Neuron (in vitro differentiated cells): ENCODE measurements around the gene PDGFA.

Source experiments
- H2AFZ ChIP-seq: one replicate; pipeline ENCODE4 v1.6.1; 2013; ENCODE audit warnings: low read depth, mild to moderate bottlenecking, inconsistent platforms, low read length, moderate library complexity
- H3K27me3 ChIP-seq: one replicate; pipeline ENCODE4 v1.6.1; 2013; ENCODE audit warnings: low read length; ENCODE audit not compliant: insufficient read depth
- H3K36me3 ChIP-seq: one replicate; pipeline ENCODE4 v1.6.1; 2013; ENCODE audit warnings: low read length; ENCODE audit not compliant: insufficient read depth
- H3K4me1 ChIP-seq: one replicate; pipeline ENCODE4 v1.6.1; 2013; ENCODE audit warnings: low read length; ENCODE audit not compliant: insufficient read depth
- H3K4me3 ChIP-seq: 2 replicates; pipeline ENCODE4 v1.5.1; 2013; ENCODE audit warnings: mild to moderate bottlenecking, low read length, moderate library complexity
- H3K9me3 ChIP-seq: one replicate; pipeline ENCODE4 v1.6.1; 2013; ENCODE audit warnings: low read length

The PDGFA gene

DNA sequence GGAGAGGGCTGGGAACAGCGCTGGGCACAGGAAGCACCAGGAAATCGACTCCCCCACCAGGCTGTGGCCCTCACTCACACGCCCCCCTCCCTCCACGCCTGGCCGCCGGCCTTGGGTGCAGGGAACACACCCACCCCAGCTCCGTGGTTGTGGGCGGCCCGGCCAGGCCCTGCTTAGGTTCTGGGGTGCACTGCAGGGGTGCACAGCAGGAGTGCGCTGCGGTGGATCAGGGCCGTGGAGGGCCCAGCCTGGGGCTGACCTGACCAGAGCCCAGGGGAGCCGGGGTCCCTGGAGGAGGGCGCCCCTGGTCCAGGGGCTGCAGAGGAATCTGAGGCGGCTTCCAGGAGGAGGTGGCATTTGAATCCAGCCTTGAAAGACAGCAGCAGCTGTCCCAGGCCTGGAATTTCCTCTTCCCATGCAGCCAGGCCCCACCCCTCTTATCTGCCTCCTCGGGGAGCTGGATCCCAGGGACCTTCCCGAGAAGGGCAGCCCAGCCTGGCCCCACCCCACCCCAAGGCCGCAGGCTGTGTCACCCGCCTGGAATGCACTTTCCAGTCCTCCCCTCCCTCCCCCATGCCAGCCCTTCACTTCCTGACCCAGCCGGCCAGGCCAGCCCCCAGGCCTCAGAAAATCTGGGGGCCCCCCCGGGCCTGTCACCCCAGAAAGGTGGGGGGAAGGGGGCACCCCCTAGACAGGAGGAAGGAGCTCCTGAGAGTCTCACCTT, 18.4 kb upstream of the PDGFA start:
- peaks cover 11% of the 10 kb centered on the region for H3K27me3 ChIP-seq
- H3K36me3 ChIP-seq = no peaks in the 10 kb centered on the region
- H3K4me1 ChIP-seq = peaks cover 5% of the 10 kb centered on the region
- H2AFZ ChIP-seq = no peak overlapping the region
- H3K9me3 ChIP-seq = peaks cover 1% of the 10 kb centered on the region
- H3K4me3 ChIP-seq = no peak overlapping the region

DNA sequence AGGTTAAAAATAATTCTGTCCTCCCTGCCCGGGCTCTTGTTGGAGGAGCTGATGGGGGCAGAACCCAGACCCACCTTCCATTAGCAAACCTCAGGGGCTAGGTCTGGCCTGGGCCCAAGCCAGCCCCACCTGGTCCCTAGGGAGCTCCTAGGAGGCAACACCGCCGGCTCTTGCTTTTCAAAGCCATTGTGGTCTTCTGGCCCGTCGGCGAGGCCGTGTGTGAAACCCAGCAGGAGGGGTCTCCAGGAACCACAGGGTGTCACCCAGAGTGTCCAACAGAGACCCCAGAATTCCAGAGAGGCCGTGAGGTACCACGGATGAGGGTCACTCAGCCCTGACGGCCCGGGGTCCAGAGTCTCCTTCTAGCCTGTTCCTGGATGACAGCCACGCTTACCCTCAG, 16.6 kb upstream of the PDGFA start:
- no peaks in the 10 kb centered on the region for H3K4me1 ChIP-seq
- no peak overlapping the region for H3K4me3 ChIP-seq
- H3K27me3 ChIP-seq = peaks cover 9% of the 10 kb centered on the region
- H3K36me3 ChIP-seq = no peaks in the 10 kb centered on the region
- peaks cover 1% of the 10 kb centered on the region for H3K9me3 ChIP-seq
- no peak overlapping the region for H2AFZ ChIP-seq

DNA sequence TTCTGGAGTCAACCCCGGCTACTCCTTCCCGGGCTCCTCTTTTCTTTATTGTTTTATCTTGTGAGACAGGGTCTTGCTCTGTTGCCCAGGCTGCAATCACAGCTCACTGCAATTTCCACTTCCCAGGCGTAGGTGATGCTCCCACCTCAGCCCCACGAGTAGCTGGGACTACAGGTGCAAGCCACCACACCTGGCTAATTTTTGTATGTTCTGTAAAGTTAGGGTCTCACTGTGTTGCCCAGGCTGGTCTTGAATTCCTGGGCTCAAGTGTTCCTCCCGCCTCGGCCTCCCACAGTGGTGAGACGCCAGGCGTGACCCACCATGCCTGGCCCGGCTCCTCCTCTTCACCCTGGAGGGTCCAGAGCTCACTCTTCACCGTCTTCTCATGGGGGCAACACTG, 15.3 kb upstream of the PDGFA start:
- peaks cover 1% of the 10 kb centered on the region for H3K9me3 ChIP-seq
- no peaks in the 10 kb centered on the region for H3K36me3 ChIP-seq
- H3K4me3 ChIP-seq = no peak overlapping the region
- peaks cover 11% of the 10 kb centered on the region for H3K27me3 ChIP-seq
- no peaks in the 10 kb centered on the region for H3K4me1 ChIP-seq
- H2AFZ ChIP-seq = no peak overlapping the region

DNA sequence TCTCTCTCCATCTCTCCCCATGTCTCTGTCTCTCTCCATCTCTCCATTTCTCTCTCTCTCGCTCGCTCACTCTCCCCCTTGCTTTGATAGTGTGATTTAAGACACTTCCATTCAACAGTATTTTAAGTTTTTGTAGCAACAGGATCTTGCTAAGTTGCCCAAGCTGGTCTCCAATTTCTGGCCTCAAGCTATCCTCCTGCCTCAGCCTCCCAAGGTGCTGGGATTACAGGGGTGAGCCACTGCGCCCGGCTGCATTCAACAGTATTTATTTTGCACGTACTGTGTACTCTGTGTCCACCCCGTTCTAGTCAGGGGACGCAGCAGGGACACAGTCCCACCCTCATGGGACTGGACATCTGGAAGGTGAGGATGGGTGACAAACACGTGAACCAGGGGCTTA, 14.4 kb upstream of the PDGFA start:
- no peak overlapping the region for H2AFZ ChIP-seq
- no peaks in the 10 kb centered on the region for H3K4me1 ChIP-seq
- H3K9me3 ChIP-seq = peaks cover 1% of the 10 kb centered on the region
- H3K27me3 ChIP-seq = peaks cover 11% of the 10 kb centered on the region
- H3K36me3 ChIP-seq = no peaks in the 10 kb centered on the region
- no peak overlapping the region for H3K4me3 ChIP-seq

DNA sequence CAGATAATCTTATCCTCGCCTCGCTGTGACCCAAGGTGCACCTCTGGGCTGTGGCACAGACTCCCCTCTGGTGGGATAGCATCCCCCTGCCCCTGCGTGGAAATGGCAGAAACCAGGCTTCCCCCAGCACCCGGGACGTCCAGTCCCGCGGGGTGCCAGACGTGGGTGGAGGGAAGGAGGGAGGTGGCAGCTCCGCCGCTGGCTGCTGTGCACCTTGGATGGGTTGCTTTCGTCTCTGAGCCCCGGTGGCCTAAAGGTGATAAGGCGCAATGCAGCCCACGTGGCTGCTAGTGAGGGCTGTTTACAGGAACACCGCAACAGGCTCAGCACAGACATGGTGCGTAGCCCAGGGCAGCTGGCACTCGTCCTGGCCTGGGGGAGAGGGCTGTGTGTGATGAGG, 13.6 kb upstream of the PDGFA start:
- peaks cover 11% of the 10 kb centered on the region for H3K27me3 ChIP-seq
- H3K4me3 ChIP-seq = no peak overlapping the region
- peaks cover 1% of the 10 kb centered on the region for H3K9me3 ChIP-seq
- no peaks in the 10 kb centered on the region for H3K36me3 ChIP-seq
- H2AFZ ChIP-seq = no peak overlapping the region
- H3K4me1 ChIP-seq = no peaks in the 10 kb centered on the region

DNA sequence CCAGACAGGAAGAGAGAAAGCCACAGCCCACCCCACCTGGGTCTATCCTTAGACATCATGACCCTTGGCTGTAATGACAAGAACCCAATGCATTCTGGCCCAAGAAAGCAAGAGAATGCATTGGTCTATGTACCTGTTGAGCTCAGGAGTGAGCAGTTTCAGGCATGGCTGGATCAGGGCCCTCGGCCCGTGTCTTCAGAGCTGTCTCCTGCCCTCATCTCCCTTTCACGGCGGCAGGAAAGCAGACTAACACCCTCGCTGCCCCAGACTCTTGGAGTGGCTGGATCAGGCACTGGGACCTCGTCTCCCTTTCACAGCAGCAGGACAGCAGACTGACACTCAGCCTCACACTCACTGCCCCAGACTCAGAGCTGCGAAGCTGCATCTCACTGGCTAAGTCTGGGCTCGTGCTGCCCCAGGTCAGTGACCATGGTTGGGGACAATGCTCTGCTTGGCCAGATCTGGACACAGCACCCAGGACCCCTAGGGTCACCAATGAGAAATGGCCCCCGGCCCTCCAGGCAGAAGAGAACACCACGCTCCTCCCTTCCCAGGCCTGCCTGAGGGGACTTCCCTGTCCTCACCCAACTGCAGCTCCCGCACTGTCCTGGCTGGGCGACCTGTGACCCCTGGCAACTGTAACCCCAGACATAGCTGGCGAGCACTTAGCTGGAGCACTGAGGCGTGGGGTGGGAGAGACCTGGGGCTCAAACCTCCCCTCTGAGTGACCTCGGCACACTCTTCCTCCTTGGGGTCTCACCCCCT, 12.9 kb upstream of the PDGFA start:
- Histone ChIP-seq H3K27me3 (peaks cover 11% of the 10 kb centered on the region), H2AFZ (no peak overlapping the region), H3K4me1 (no peaks in the 10 kb centered on the region), H3K9me3 (peaks cover 4% of the 10 kb centered on the region), H3K4me3 (no peak overlapping the region), H3K36me3 (no peaks in the 10 kb centered on the region)

DNA sequence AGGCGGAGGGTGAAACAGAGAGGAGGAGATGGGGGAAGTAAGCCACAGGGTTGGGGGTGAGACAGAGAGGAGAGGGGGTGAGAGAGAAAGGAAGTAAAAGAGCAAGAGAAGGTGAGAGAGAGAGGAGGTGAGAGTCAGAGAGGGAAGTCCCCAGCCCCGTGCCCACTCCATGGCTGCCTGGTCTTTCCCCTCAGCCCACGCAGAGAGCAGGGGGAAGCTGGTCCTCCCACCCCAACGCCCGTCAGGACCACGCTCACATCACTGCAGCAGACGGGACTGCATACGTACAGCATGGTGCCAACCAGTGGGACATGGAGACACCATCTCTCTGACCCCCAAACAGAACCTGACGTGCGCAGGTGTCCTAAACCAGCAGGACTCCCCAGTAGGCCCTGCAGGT, 12.1 kb upstream of the PDGFA start:
- peaks cover 4% of the 10 kb centered on the region for H3K9me3 ChIP-seq
- H3K4me1 ChIP-seq = no peaks in the 10 kb centered on the region
- no peaks in the 10 kb centered on the region for H3K36me3 ChIP-seq
- no peak overlapping the region for H2AFZ ChIP-seq
- no peak overlapping the region for H3K4me3 ChIP-seq
- H3K27me3 ChIP-seq = peaks cover 11% of the 10 kb centered on the region

DNA sequence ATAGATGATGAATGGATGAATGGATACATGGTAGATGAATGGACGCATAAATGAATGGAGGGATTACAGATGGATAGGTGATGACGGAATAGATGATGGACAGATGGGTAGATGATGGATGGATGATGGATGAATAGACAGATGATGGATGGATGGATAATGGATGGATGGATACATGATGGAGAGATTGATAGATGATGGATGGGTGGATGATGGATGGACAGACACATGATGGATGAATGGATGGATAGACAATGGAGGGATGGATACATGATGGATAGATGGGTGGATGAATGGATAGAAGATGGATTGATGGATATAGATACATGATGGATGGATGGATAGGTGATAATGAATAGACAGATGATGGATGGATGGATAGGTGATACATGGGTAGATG, 8.8 kb upstream of the PDGFA start:
- Histone ChIP-seq H3K4me3 (no peak overlapping the region), H2AFZ (no peak overlapping the region), H3K9me3 (peaks cover 2% of the 10 kb centered on the region), H3K27me3 (peaks cover 39% of the 10 kb centered on the region), H3K4me1 (no peaks in the 10 kb centered on the region), H3K36me3 (no peaks in the 10 kb centered on the region)

DNA sequence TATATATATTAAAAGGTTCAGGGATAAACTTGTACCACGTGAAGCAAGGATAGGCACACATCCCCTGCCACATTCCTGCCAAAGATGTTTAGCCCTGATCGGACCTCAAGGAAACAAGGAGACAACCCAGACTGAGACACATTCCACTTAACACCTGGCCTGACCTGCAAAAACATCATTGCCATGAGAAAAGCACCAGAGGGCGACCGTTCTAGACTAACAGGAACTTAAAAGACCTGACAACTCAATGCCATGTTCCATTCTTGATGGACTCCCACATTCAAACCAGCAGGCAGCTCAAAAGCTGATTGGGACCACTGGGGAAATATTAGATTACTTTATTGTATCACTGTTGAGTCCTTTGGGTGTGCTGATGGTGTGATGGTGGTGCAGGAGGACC, 8.1 kb upstream of the PDGFA start:
- H3K4me3 ChIP-seq = no peak overlapping the region
- H3K36me3 ChIP-seq = no peaks in the 10 kb centered on the region
- H3K4me1 ChIP-seq = no peaks in the 10 kb centered on the region
- peaks cover 2% of the 10 kb centered on the region for H3K9me3 ChIP-seq
- H3K27me3 ChIP-seq = peaks cover 42% of the 10 kb centered on the region
- H2AFZ ChIP-seq = no peak overlapping the region

DNA sequence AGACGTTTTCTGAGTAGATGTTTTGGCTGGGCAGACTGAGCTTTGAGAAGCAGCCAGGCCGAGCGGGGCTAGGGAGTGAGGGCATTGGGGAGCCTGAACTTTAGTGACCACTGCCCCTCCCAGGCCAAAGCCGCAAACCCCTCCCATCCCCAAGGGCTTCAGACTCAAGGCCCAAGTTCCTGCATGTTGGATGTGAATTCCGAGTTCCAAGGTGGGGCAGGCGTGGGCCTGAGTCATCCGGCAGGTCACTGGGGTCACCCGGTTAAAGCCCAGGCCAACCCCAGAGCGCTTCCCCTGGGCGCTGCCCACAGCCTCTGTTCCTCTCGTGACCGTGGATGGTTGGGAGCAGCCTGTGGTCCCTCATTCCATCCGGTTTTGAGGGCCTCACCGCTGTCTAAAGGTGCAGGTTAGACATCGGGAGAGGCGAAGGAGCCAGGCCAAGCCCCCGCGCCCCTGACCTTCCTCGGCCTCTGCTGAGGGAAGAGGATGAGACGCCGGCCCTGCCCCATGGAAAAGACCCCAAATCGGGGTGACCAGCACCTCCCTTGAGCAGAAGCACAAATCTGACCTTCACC, 6.9 kb upstream of the PDGFA start:
- peaks cover 50% of the 10 kb centered on the region for H3K27me3 ChIP-seq
- H3K4me1 ChIP-seq = peaks cover 7% of the 10 kb centered on the region
- H3K9me3 ChIP-seq = peaks cover 2% of the 10 kb centered on the region
- H2AFZ ChIP-seq = no peak overlapping the region
- no peak overlapping the region for H3K4me3 ChIP-seq
- H3K36me3 ChIP-seq = no peaks in the 10 kb centered on the region

DNA sequence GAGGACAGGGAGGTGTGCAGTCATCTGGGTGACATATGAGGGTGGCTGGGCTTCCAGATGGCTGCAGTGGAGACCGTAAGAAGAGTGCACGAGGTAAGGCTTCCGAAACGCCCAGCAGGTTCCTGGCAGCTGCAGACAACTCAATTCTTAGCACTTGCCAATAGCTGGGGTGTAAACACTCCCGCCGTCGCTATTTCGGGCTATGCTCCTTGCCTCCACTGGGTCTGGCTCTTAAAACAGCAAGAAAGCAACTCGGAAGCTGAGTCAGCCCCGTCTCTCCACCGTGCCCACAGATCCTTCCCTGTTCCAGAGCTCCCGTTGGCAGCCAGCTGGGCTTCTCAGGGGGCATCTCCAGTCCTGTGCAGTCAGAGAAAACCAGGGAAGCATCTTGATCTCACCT, 6.1 kb upstream of the PDGFA start:
- H3K4me3 ChIP-seq = no peak overlapping the region
- H3K27me3 ChIP-seq = peaks cover 55% of the 10 kb centered on the region
- H3K4me1 ChIP-seq = peaks cover 11% of the 10 kb centered on the region
- H2AFZ ChIP-seq = no peak overlapping the region
- H3K36me3 ChIP-seq = no peaks in the 10 kb centered on the region
- H3K9me3 ChIP-seq = peaks cover 2% of the 10 kb centered on the region

DNA sequence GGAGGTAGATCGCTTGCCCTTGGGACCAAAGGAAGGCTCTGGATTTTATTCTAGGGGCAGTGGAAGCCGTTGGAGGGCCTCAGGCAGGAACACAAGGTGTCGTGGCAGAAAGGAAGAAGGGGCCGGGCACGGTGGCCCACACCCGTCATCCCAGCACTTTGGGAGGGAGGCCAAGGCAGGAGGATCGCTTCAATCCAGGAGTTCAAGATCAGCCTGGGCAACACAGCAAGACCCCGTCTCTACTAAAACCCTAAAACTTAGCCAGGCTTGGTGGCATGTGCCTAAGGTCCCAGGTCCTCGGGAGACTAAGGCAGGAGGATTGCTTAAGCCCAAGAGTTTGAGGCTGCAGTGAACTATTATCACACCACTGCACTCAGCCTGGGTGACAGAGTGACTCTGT, 5.2 kb upstream of the PDGFA start:
- H3K27me3 ChIP-seq = peaks cover 61% of the 10 kb centered on the region
- no peaks in the 10 kb centered on the region for H3K36me3 ChIP-seq
- H3K9me3 ChIP-seq = peaks cover 2% of the 10 kb centered on the region
- no peak overlapping the region for H2AFZ ChIP-seq
- H3K4me1 ChIP-seq = peaks cover 11% of the 10 kb centered on the region
- no peak overlapping the region for H3K4me3 ChIP-seq
